ENCODE measurements around the gene IGFALS.

Gene IGFALS

GRCh38 chr16:1744338-1744840, 49.1 kb downstream of the IGFALS start:
- no peak for DNase-seq (ENCODE audit: low spot score)

GRCh38 chr16:1743376-1744337, 49.8 kb downstream of the IGFALS start:
- no peak for DNase-seq (ENCODE audit: low spot score)

GRCh38 chr16:1741553-1742165, 51.8 kb downstream of the IGFALS start:
- no peak for DNase-seq (ENCODE audit: low spot score)

GRCh38 chr16:1740781-1741490, 52.6 kb downstream of the IGFALS start:
- DNase-seq (ENCODE audit: low spot score): no peak
